Mesenteric fat pad (tissue), 1 donor: Measurements from ENCODE around the gene IL21R. TPM values are rescaled to one million over a fixed set of nuclear protein-coding genes. Genes with fewer than 3 reads are reported as not detected.
"Not testable (repeated sequence)": the region's sequence is repeated elsewhere in the genome, so short reads cannot be mapped to it uniquely, and the experiment has no call there.

Experiments
- DNase-seq: peaks from one replicate; pipeline ENCODE4 v3.0.0-alpha.2; 2020; ENCODE audit warnings: low spot score
- total RNA-seq: library from RNA; stranded (reverse); fragmentation: NEBNext Ultra II Directional; extraction: Animal tissue kit (Norgen Biotek cat#: 25700); gene quantifications from one replicate; pipeline ENCODE4 v1.2.1, GENCODE V29; 2021
- donor health status: DM: yes; HTN: yes; CAD: no.

The IL21R gene
- total RNA-seq, 1 donor from 2014 or later: 0.22 TPM

- peak; percentile 88 for DNase-seq
Measured at GRCh38 chr16:27374804-27375425, 27.1 kb upstream of the IL21R start.

GRCh38 chr16:27377666-27378485, 24.1 kb upstream of the IL21R start:
- DNase-seq: peak; percentile 28

GRCh38 chr16:27378871-27379481, 23.0 kb upstream of the IL21R start:
- DNase-seq: peak; percentile 68

GRCh38 chr16:27379919-27380318, 22.1 kb upstream of the IL21R start:
- peak; percentile 72 for DNase-seq

- DNase-seq: peak; percentile 20
Measured at GRCh38 chr16:27381236-27381635, 20.7 kb upstream of the IL21R start.

- peak; percentile 72 for DNase-seq
Measured at GRCh38 chr16:27381974-27382855, 19.8 kb upstream of the IL21R start.

GRCh38 chr16:27383556-27384243, 18.3 kb upstream of the IL21R start:
- peak; percentile 79 for DNase-seq

- DNase-seq: no peak
Measured at GRCh38 chr16:27384425-27384824, 17.5 kb upstream of the IL21R start.

- DNase-seq: peak; percentile 24
Measured at GRCh38 chr16:27385398-27385797, 16.6 kb upstream of the IL21R start.

GRCh38 chr16:27386674-27387073, 15.3 kb upstream of the IL21R start:
- no peak for DNase-seq

GRCh38 chr16:27387724-27388123, 14.2 kb upstream of the IL21R start:
- no peak for DNase-seq

GRCh38 chr16:27389272-27389961, 12.6 kb upstream of the IL21R start:
- DNase-seq: no peak

GRCh38 chr16:27390151-27390550, 11.8 kb upstream of the IL21R start:
- DNase-seq: no peak

GRCh38 chr16:27392671-27393070, 9.3 kb upstream of the IL21R start:
- DNase-seq: no peak

GRCh38 chr16:27394516-27394915, 7.5 kb upstream of the IL21R start:
- DNase-seq: no peak

- not testable (repeated sequence) for DNase-seq
Measured at GRCh38 chr16:27398341-27398893, 3.6 kb upstream of the IL21R start.

GRCh38 chr16:27398894-27399853, 2.8 kb upstream of the IL21R start:
- DNase-seq: no peak

GRCh38 chr16:27399969-27400368, 2.0 kb upstream of the IL21R start:
- no peak for DNase-seq
